H9 (cell line): ENCODE data around the gene MARF1. TPM values are rescaled to one million over a fixed set of nuclear protein-coding genes. Genes with fewer than 3 reads are reported as not detected.
A peak's percentile ranks its signal among the peaks of the same experiment; 100 is the strongest.
"Not testable (repeated sequence)": the region's sequence is repeated elsewhere in the genome, so short reads cannot be mapped to it uniquely, and the experiment has no call there.

ENCODE experiments used
- DNase-seq: peaks from one replicate; pipeline ENCODE4 v3.0.0-alpha.2; 2017
- H2AFZ ChIP-seq: one replicate; pipeline ENCODE4 v1.6.1; 2013; ENCODE audit warnings: mild to moderate bottlenecking, low read length, control low read depth, moderate library complexity
- H2AK5ac ChIP-seq: 2 replicates; pipeline ENCODE4 v1.6.1; 2013; ENCODE audit warnings: low read length, control low read depth, mixed read lengths; ENCODE audit not compliant: insufficient read length
- H2BK120ac ChIP-seq: one replicate; pipeline ENCODE4 v1.6.1; 2013; ENCODE audit warnings: low read depth, mild to moderate bottlenecking, low read length, control low read depth, inconsistent platforms; ENCODE audit not compliant: poor library complexity, severe bottlenecking
- H2BK12ac ChIP-seq: 2 replicates; pipeline ENCODE4 v1.6.1; 2013; ENCODE audit warnings: low read length, control low read depth, mixed read lengths, low read depth; ENCODE audit not compliant: insufficient read length
- H2BK15ac ChIP-seq: 2 replicates; pipeline ENCODE4 v1.6.1; 2013; ENCODE audit warnings: low read depth, low read length, control low read depth
- H2BK20ac ChIP-seq: one replicate; pipeline ENCODE4 v1.6.1; 2013; ENCODE audit warnings: low read depth, mild to moderate bottlenecking, low read length, control low read depth, inconsistent platforms; ENCODE audit not compliant: poor library complexity, severe bottlenecking
- H2BK5ac ChIP-seq: 2 replicates; pipeline ENCODE4 v1.6.1; 2013; ENCODE audit warnings: low read length, control low read depth, mixed read lengths; ENCODE audit not compliant: insufficient read length
- H3K14ac ChIP-seq: 2 replicates; pipeline ENCODE4 v1.6.1; 2013; ENCODE audit warnings: low read length, control low read depth; ENCODE audit not compliant: insufficient read depth
- H3K18ac ChIP-seq: 2 replicates; pipeline ENCODE4 v1.6.1; 2013; ENCODE audit warnings: low read depth, mild to moderate bottlenecking, mixed read lengths, low read length, control low read depth; ENCODE audit not compliant: insufficient read length
- H3K23ac ChIP-seq: 2 replicates; pipeline ENCODE4 v1.6.1; 2013; ENCODE audit warnings: low read length, control low read depth, mixed read lengths, low read depth; ENCODE audit not compliant: insufficient read length
- H3K23me2 ChIP-seq: 2 replicates; pipeline ENCODE4 v1.6.1; 2013; ENCODE audit warnings: low read depth, mild to moderate bottlenecking, mixed read lengths, low read length, control low read depth; ENCODE audit not compliant: insufficient read length, poor library complexity, severe bottlenecking
- H3K27ac ChIP-seq: 2 replicates; pipeline ENCODE4 v1.5.1; 2013; ENCODE audit warnings: low read length, control low read depth, mixed read lengths, low read depth; ENCODE audit not compliant: insufficient read length
- H3K27me3 ChIP-seq: 2 replicates; pipeline ENCODE4 v1.6.1; 2013; ENCODE audit warnings: low read length, control low read depth, inconsistent platforms; ENCODE audit not compliant: insufficient read depth
- H3K4ac ChIP-seq: 2 replicates; pipeline ENCODE4 v1.6.1; 2013; ENCODE audit warnings: low read depth, mild to moderate bottlenecking, control low read depth, inconsistent platforms, low read length, moderate library complexity
- H3K4me1 ChIP-seq: 2 replicates; pipeline ENCODE4 v1.6.1; 2013; ENCODE audit warnings: low read length, control low read depth, inconsistent platforms; ENCODE audit not compliant: insufficient read depth
- H3K4me2 ChIP-seq: 2 replicates; pipeline ENCODE4 v1.6.1; 2013; ENCODE audit warnings: low read length, control low read depth, mixed read lengths; ENCODE audit not compliant: insufficient read length, insufficient read depth
- H3K56ac ChIP-seq: 2 replicates; pipeline ENCODE4 v1.6.1; 2013; ENCODE audit warnings: low read depth, mild to moderate bottlenecking, mixed read lengths, low read length, control low read depth; ENCODE audit not compliant: insufficient read length
- H3K79me1 ChIP-seq: 2 replicates; pipeline ENCODE4 v1.6.1; 2013; ENCODE audit warnings: low read depth, mild to moderate bottlenecking, moderate library complexity, low read length, control low read depth, inconsistent platforms; ENCODE audit not compliant: insufficient read depth, poor library complexity, severe bottlenecking
- H3K79me2 ChIP-seq: 2 replicates; pipeline ENCODE4 v1.6.1; 2013; ENCODE audit warnings: low read length, control low read depth, inconsistent platforms; ENCODE audit not compliant: insufficient read depth
- H3K9ac ChIP-seq: 2 replicates; pipeline ENCODE4 v1.6.1; 2013; ENCODE audit warnings: low read length, control low read depth, mixed read lengths; ENCODE audit not compliant: insufficient read length; ENCODE audit errors: extremely low read depth
- H3K9me3 ChIP-seq: one replicate; pipeline ENCODE4 v1.6.1; 2013; ENCODE audit warnings: low read depth, low read length, inconsistent platforms; ENCODE audit not compliant: control insufficient read depth
- H3T11ph ChIP-seq: one replicate; pipeline ENCODE4 v1.6.1; 2013; ENCODE audit warnings: mild to moderate bottlenecking, low read length, control low read depth, inconsistent platforms
- H4K20me1 ChIP-seq: one replicate; pipeline ENCODE4 v1.6.1; 2013; ENCODE audit not compliant: control insufficient read depth, insufficient read length, insufficient read depth
- H4K5ac ChIP-seq: 2 replicates; pipeline ENCODE4 v1.6.1; 2013; ENCODE audit warnings: low read depth, mild to moderate bottlenecking, mixed read lengths, low read length, control low read depth; ENCODE audit not compliant: insufficient read length
- H4K8ac ChIP-seq: replicated peaks from 2 replicates; pipeline ENCODE4 v1.6.1; 2013; ENCODE audit warnings: low read length, control low read depth, mixed read lengths, low read depth; ENCODE audit not compliant: insufficient read length
- H4K91ac ChIP-seq: 2 replicates; pipeline ENCODE4 v1.6.1; 2013; ENCODE audit warnings: low read depth, mild to moderate bottlenecking, moderate library complexity, mixed read lengths, low read length, control low read depth; ENCODE audit not compliant: insufficient read length
- H3K27ac Mint-ChIP-seq, 3 experiments: 2 replicates in 2 of 3; 3 replicates in 1 of 3; pipeline ENCODE4 v1.8.0; 2020 to 2021; ENCODE audit warnings: mixed read lengths in 3 of 3, mild to moderate bottlenecking in 1 of 3, moderate library complexity in 1 of 3
- H3K27me3 Mint-ChIP-seq: 2 replicates; pipeline ENCODE4 v1.8.0; 2021; ENCODE audit warnings: low read depth, mild to moderate bottlenecking, moderate library complexity, mixed read lengths
- H3K36me3 Mint-ChIP-seq, 3 experiments: 2 replicates in 2 of 3; 3 replicates in 1 of 3; pipeline ENCODE4 v1.8.0; 2020 to 2021; ENCODE audit warnings: low read depth in 3 of 3, mixed read lengths in 3 of 3; ENCODE audit not compliant: insufficient read depth in 1 of 3
- H3K4me1 Mint-ChIP-seq, 2 experiments: 2 replicates each; pipeline ENCODE4 v1.8.0; 2020; ENCODE audit warnings: mixed read lengths in 2 of 2
- H3K4me3 Mint-ChIP-seq, 2 experiments: 2 replicates in 1 of 2; 3 replicates in 1 of 2; pipeline ENCODE4 v1.8.0; 2020 to 2021; ENCODE audit warnings: mild to moderate bottlenecking in 2 of 2, mixed read lengths in 2 of 2, moderate library complexity in 1 of 2
- H3K9me3 Mint-ChIP-seq, 2 experiments: 2 replicates in 1 of 2; 3 replicates in 1 of 2; pipeline ENCODE4 v1.8.0; 2020; ENCODE audit warnings: mild to moderate bottlenecking in 2 of 2, mixed read lengths in 2 of 2, moderate library complexity in 1 of 2
- WGBS: extraction: QIAGEN DNeasy Blood & Tissue Kit; methylation state at CpG from one replicate; pipeline ENCODE4 v1.1.7; 2013; ENCODE audit warnings: missing lambda C conversion rate, low lambda C conversion rate, mixed read lengths; ENCODE audit not compliant: insufficient read length; ENCODE audit errors: extremely low coverage; 5-methylcytosine and 5-hydroxymethylcytosine counted together
- total RNA-seq: library from RNA; stranded (reverse); gene quantifications from 2 replicates; pipeline ENCODE4 v1.2.1, GENCODE V29; 2021
- TF ChIP-seq, protein P1 (sequence below): fragments of 200-600 bp; sonication (generic); conservative IDR thresholded peaks from 3 replicates; pipeline ENCODE4 v1.8.0; 2021; ENCODE audit warnings: antibody characterized with exemption, mild to moderate bottlenecking

The MARF1 gene
- total RNA-seq, 1 experiment from 2014 or later: 23.3 TPM

DNA sequence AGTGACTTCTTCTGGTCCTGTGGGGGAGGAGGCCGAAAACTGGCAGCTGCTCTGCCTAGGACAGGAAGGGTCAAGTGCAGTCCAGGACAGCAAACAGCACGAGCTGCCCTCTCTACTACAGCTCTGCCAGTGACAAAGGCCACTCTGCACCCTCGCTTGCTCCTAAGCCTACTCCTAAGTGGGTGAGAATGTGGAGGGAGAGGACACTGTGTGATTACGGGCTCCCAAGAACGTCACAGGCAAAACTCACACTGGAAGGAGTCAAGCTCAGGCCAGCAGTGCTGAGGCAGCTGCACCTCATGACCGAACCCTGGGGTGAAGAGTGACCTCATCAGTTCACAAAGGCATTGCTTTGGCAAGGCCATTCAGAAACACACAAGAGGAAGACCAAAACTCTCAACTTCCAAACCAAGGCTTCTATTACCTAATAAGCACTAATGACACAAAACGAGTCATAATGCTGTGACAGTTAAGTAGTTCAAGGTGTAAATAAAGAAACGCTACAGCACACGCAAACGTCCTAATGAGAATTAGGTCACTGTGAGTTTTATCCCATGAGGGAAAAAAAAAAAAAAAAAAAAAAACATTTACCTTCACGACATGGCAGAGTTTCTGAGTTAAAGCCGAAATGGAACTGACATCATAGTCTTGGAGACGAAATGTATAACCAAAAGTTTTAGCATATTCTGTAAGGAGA is 35.1 kb downstream of the MARF1 start:
- Histone ChIP-seq H3K9me3 (no peaks in the 10 kb centered on the region), H3K23ac (no peak overlapping the region), H3K18ac (no peak overlapping the region), H2AK5ac (no peak overlapping the region), H2BK12ac (no peak overlapping the region), H2BK20ac (no peak overlapping the region), H4K5ac (no peak overlapping the region), H3K27ac (no peak overlapping the region), H2AFZ (no peak overlapping the region), H3K4ac (no peak overlapping the region), H3K79me2 (no peaks in the 10 kb centered on the region), H3K79me1 (no peaks in the 10 kb centered on the region), H4K8ac (no peak overlapping the region), H4K20me1 (no peaks in the 10 kb centered on the region), H2BK15ac (no peak overlapping the region), H3K9ac (no peak overlapping the region), H3K4me2 (no peak overlapping the region), H3K23me2 (no peaks in the 10 kb centered on the region), H4K91ac (no peak overlapping the region), H2BK5ac (no peak overlapping the region), H2BK120ac (no peak overlapping the region), H3K27me3 (no peaks in the 10 kb centered on the region), H3T11ph (no peak overlapping the region), H3K14ac (no peak overlapping the region), H3K4me1 (no peaks in the 10 kb centered on the region), H3K56ac (no peak overlapping the region)
- H3K27me3 Mint-ChIP-seq: no peaks in the 10 kb centered on the region
- DNase-seq: no peak
- WGBS: no CpG with 5 or more reads among the region's 13 CpGs
- H3K27ac Mint-ChIP-seq: no peak overlapping the region
- peaks cover 3 to 11% of the 10 kb centered on the region in 2 experiments for H3K4me1 Mint-ChIP-seq
- H3K36me3 Mint-ChIP-seq: peaks cover 24 to 77% (median 63%) of the 10 kb centered on the region in 3 experiments; a peak in 6 of 7 replicates
- no peak overlapping the region for H3K4me3 Mint-ChIP-seq
- TF ChIP-seq, protein P1, sequence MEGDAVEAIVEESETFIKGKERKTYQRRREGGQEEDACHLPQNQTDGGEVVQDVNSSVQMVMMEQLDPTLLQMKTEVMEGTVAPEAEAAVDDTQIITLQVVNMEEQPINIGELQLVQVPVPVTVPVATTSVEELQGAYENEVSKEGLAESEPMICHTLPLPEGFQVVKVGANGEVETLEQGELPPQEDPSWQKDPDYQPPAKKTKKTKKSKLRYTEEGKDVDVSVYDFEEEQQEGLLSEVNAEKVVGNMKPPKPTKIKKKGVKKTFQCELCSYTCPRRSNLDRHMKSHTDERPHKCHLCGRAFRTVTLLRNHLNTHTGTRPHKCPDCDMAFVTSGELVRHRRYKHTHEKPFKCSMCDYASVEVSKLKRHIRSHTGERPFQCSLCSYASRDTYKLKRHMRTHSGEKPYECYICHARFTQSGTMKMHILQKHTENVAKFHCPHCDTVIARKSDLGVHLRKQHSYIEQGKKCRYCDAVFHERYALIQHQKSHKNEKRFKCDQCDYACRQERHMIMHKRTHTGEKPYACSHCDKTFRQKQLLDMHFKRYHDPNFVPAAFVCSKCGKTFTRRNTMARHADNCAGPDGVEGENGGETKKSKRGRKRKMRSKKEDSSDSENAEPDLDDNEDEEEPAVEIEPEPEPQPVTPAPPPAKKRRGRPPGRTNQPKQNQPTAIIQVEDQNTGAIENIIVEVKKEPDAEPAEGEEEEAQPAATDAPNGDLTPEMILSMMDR: no peak
- H3K9me3 Mint-ChIP-seq: no peaks in the 10 kb centered on the region

DNA sequence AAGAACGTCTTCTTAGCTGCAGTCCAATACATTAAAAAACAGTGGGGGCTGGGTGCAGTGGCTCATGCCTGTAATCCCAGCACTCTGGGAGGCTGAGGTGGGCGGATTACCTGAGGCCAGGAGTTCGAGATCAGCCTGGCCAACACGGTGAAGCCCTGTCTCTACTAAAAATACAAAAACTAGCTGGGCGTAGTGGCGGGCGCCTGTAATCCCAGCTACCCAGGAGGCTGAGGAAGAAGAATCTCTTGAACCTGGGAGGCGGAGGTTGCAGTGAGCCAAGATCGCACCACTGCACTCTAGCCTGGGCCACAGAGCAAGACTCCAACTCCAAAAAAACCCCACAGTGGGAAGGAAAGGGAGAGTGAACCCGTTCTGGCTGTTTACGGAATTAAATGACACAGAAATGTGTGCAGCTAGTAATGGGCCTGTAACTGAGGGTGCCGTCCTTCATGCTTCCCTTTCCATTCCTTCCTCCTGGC is 35.7 kb downstream of the MARF1 start:
- H4K91ac ChIP-seq, H3K4me2 ChIP-seq, H2BK5ac ChIP-seq, H3K23me2 ChIP-seq, H3K27ac ChIP-seq, H2AFZ ChIP-seq, H3K4me3 Mint-ChIP-seq, H3K14ac ChIP-seq, H2BK20ac ChIP-seq, H4K5ac ChIP-seq, H2BK15ac ChIP-seq, DNase-seq, H3K27me3 ChIP-seq, H4K8ac ChIP-seq, H3K18ac ChIP-seq, H2AK5ac ChIP-seq, H2BK12ac ChIP-seq, H3K79me2 ChIP-seq, H4K20me1 ChIP-seq, H3K79me1 ChIP-seq, H3K27me3 Mint-ChIP-seq, H3T11ph ChIP-seq, H3K9me3 ChIP-seq, H3K23ac ChIP-seq, H3K56ac ChIP-seq, H3K9ac ChIP-seq, H3K4me1 ChIP-seq, H3K4ac ChIP-seq, H3K9me3 Mint-ChIP-seq, H2BK120ac ChIP-seq: not testable (repeated sequence)
- whole genome bisulfite sequencing: no CpG with 5 or more reads among the region's 12 CpGs
- peaks cover 21 to 76% (median 58%) of the 10 kb centered on the region in 3 experiments; a peak in 6 of 7 replicates for H3K36me3 Mint-ChIP-seq
- peaks cover 3 to 11% of the 10 kb centered on the region in 2 experiments for H3K4me1 Mint-ChIP-seq
- H3K27ac Mint-ChIP-seq: peak overlapping the region in 1 of 3 experiments; percentile 6; a peak in 2 of 7 replicates
